Heart left ventricle (tissue), 16 donors: Measurements from ENCODE around the gene AP2S1. TPM values are rescaled to one million over a fixed set of nuclear protein-coding genes. Genes with fewer than 3 reads are reported as not detected.
"Not testable (repeated sequence)": the region's sequence is repeated elsewhere in the genome, so short reads cannot be mapped to it uniquely, and the experiment has no call there.

Experiments
- ATAC-seq, 4 donors: fragments of 200-7000 bp; cut with Tn5 transposase; one replicate each; pipeline ENCODE4 v1.9.1; 2020 to 2022; ENCODE audit warnings: moderate library complexity in 4 of 4, mild to moderate bottlenecking in 3 of 4, moderate number of reproducible peaks in 1 of 4
- DNase-seq, 5 donors: peaks; one replicate each; pipeline ENCODE4 v3.0.0-alpha.2; 2020
- H3K27ac ChIP-seq, 12 donors: fragments of 200-600 bp; sonication (generic) in 4 of 12; one replicate each; pipeline versions ENCODE4 v1.5.0 to v1.8.0; 2016 to 2022; ENCODE audit warnings: mild to moderate bottlenecking in 2 of 12
- H3K27me3 ChIP-seq, 9 donors: fragments of 200-600 bp; sonication (generic) in 2 of 9; one replicate each; pipeline versions ENCODE4 v1.5.1 to v1.8.0; 2016 to 2022; ENCODE audit warnings: mild to moderate bottlenecking in 3 of 9
- H3K36me3 ChIP-seq, 9 donors: fragments of 200-600 bp; sonication (generic) in 2 of 9; one replicate each; pipeline versions ENCODE4 v1.5.0 to v1.8.0; 2018 to 2022; ENCODE audit warnings: mild to moderate bottlenecking in 2 of 9
- H3K4me1 ChIP-seq, 12 donors: fragments of 200-600 bp; sonication (generic) in 4 of 12; one replicate each; pipeline versions ENCODE4 v1.5.0 to v1.8.0; 2016 to 2022; ENCODE audit warnings: mild to moderate bottlenecking in 3 of 12
- H3K4me3 ChIP-seq, 12 donors: fragments of 200-600 bp; sonication (generic) in 4 of 12; one replicate each; pipeline versions ENCODE4 v1.5.0 to v1.8.0; 2017 to 2022; ENCODE audit warnings: mild to moderate bottlenecking in 9 of 12, moderate library complexity in 4 of 12
- H3K9me3 ChIP-seq, 12 donors: fragments of 200-600 bp; sonication (generic) in 4 of 12; one replicate each; pipeline versions ENCODE4 v1.5.0 to v1.8.0; 2016 to 2022; ENCODE audit warnings: mild to moderate bottlenecking in 1 of 12
- CTCF ChIP-seq, 12 donors: fragments of 200-600 bp; sonication (generic) in 4 of 12; IDR thresholded peaks; one replicate each; pipeline versions ENCODE4 v1.5.0 to v1.8.0; 2018 to 2022; ENCODE audit warnings: antibody characterized with exemption in 12 of 12, mild to moderate bottlenecking in 5 of 12
- POLR2A ChIP-seq, 2 donors: fragments of 450-650 bp; IDR thresholded peaks; one replicate each; pipeline ENCODE4 v1.6.1; 2017; ENCODE audit warnings: antibody characterized with exemption in 2 of 2, mild to moderate bottlenecking in 2 of 2, moderate library complexity in 2 of 2
- WGBS, 4 donors: extraction: QIAGEN DNeasy Blood & Tissue Kit in 2 of 4; methylation state at CpG; one replicate each; pipeline versions ENCODE4 v1.1.5 to v1.1.7; 2013 to 2018; 5-methylcytosine and 5-hydroxymethylcytosine counted together
- intact Hi-C, 10 donors: fragments of 100-400 bp; cut with DNase I; formaldehyde crosslinking; loops; one replicate each; pipeline versions ENCODE4 v1.11.1 to v1.14.2; 2022
- polyA plus RNA-seq, 2 donors: library from polyadenylated mRNA; stranded (reverse); fragments of 200-250 nt; gene quantifications; one replicate each; pipeline ENCODE4 v1.2.3, GENCODE V29; 2013
- total RNA-seq, 9 donors: library from RNA; depleted of rRNA in 2 of 9; stranded (reverse); fragments of >200 nt in 2 of 9; fragmentation: NEBNext Ultra II Directional in 3 of 9; extraction: Animal tissue kit (Norgen Biotek cat#: 25700) in 3 of 9; gene quantifications; one replicate each; pipeline versions ENCODE4 v1.1.0 to v1.2.4, GENCODE V29; 2016 to 2023
- donor health status: ischemic (EF 13 %, LVEDD 7.1; RV severe dilation, severe dysfunction).
- donor health status: healthy with polysubstance abuse.
- donor health status: DM: no; HTN: yes; CAD: no.
- donor health status: DM: no; HTN: no; CAD: no.
- donor health status: ischemic (EF 25% LVEDD 6.9; RV normal size, moderate dysfunction).
- donor health status: ischemic (EF 25% LVEDD 5.7; RV mildly dilated, moderate dysfunction).
- donor health status: healthy.
- donor health status: DM: yes; HTN: yes; CAD: no.
- donor health status: ischemic (EF 35%, LVEDD 5.7; RV mildly dilated, moderate dysfunction).
- donor health status: nonischemic (EF 11% LVEDD 7.7; RV severe dilation, severe dysfunction).
- donor health status: DM: yes; HTN: yes; CAD: no.
- donor health status: PGD.
- donor health status: ischemic (EF 29% LVEDD 5.4; RV normal size, mild dysfunction).
- donor health status: nonischemic (EF 23%, LVEDD 6.1; RV moderate dilation, normal function).

Gene AP2S1
- total and polyA plus RNA-seq, 11 donors: 75.3 to 166 (median 84.9) TPM

DNA sequence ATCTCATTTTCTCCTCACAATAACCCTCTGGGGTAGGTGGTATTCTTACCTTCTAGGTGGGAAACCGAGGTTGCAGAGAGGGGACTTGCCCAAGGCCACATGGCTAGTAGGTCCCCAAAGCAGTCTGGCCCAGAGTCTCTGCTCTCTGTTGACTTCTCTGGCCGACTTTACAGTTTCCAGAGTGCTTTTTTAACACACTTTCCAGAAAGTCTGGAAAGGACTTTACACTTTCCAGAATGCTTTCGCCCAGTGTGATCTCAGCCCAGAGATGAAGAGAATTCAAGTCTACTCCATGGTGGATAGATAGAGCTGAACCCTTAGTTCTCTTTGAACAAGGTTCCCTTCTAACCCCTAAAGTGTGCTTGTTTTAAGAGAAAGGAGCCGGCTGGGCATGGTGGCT, 22.3 kb upstream of the AP2S1 start:
- DNase-seq: no peak
- no peak for TF ChIP-seq CTCF (IDR thresholded peaks at IDR 0.05)
- TF ChIP-seq POLR2A (IDR thresholded peaks at IDR 0.05): no peak
- WGBS, 4 donors: 79 to 90% (median 82%) methylated on average over 4 of the region's 4 CpGs

GRCh38 chr19:46871173-46871572, 20.5 kb upstream of the AP2S1 start:
- WGBS, 4 donors: 89 to 91% (median 90%) methylated on average over 5 of the region's 5 CpGs
- peaks cover 0 to 38% (median 18%) of the 10 kb centered on the region in 12 donors for H3K4me1 ChIP-seq
- DNase-seq, H3K27ac ChIP-seq, H3K27me3 ChIP-seq, intact Hi-C loops, H3K36me3 ChIP-seq, ATAC-seq, H3K4me3 ChIP-seq, H3K9me3 ChIP-seq: not testable (repeated sequence)

More for the DNA sequence above, 22.3 kb upstream of the AP2S1 start:
- Histone ChIP-seq H3K4me1 (peaks cover 0 to 20% (median 3%) of the 10 kb centered on the region in 12 donors), H3K36me3 (peaks cover 0 to 3% (median 0%) of the 10 kb centered on the region in 9 donors), H3K4me3 (no peak overlapping the region), H3K9me3 (no peaks in the 10 kb centered on the region), H3K27ac (no peak overlapping the region), H3K27me3 (no peaks in the 10 kb centered on the region)
- intact Hi-C loops: no loop called here
- ATAC-seq: no peak

DNA sequence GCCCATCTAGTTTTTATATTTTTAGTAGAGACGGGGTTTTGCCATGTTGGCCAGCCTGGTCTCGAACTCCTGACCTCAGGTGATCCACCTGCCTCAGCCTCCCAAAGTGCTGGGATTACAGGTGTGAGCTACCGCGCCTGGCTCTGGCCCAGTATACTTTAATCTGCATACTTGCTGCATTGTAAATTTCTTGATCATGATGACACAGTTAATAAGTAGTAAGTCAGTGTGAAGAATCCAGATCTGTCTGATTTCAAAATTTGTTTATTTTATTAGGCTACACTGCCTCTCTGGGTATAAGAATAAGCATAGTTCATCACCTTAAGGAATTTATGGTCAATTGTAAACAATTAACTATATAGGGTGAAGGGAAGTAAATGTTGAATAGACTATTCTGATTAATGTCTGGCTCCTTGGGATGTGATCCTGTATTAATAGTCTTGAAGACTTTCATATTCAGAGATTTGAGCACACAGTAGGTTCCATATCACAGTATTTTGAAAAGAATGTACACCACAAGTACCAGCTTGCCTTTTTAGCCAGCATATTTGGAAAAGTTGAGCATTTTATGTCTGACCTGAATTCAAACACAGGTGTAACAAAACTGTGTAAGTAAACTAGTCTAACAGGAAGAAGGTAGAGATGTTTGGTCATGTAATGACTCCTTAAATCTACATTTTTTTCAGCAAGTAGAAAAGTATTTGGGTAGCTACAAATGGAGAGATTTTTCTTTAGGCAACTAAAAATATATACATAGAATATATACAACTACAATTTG, 17.6 kb upstream of the AP2S1 start:
- H3K4me1 ChIP-seq: peaks cover 5 to 61% (median 41%) of the 10 kb centered on the region in 12 donors
- H3K27ac ChIP-seq: no peak overlapping the region
- H3K36me3 ChIP-seq: no peaks in the 10 kb centered on the region
- no peak overlapping the region for H3K4me3 ChIP-seq
- intact Hi-C loops: loop anchor here in 3 of 10 donors (5.0 to 10.0 kb wide), 4 partner anchors 34 to 237 kb away; no protein-coding TSS in a partner anchor
- ATAC-seq: no peak
- no peaks in the 10 kb centered on the region for H3K27me3 ChIP-seq
- no peaks in the 10 kb centered on the region for H3K9me3 ChIP-seq
- WGBS, 4 donors: 92 to 97% (median 95%) methylated on average over 4 of the region's 4 CpGs
- TF ChIP-seq CTCF (IDR thresholded peaks at IDR 0.05) (no peak), POLR2A (IDR thresholded peaks at IDR 0.05) (no peak)
- no peak for DNase-seq

DNA sequence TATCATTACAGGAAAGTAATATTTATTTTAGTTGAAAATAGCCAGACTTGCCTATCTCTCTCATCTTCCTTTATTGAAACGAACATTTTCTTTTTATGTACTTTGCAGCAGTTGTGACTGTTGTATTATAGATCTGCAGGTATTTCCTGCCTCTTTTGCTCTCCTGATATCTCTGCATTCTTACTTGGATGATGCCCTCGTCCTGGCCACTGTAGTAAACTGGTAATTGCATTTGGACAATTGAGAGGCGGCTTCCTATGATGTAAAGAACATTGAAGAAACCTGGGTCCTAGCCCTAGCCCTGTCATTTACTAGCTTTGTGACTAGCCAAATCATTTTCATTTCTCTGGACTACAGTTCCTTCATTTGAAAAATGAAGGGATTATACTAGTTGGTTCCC, 16.5 kb upstream of the AP2S1 start:
- Histone ChIP-seq H3K36me3 (no peaks in the 10 kb centered on the region), H3K27me3 (no peaks in the 10 kb centered on the region), H3K27ac (peak overlapping the region in 7 of 12 donors; percentile 12 to 62 (median 24)), H3K4me3 (no peak overlapping the region), H3K9me3 (no peaks in the 10 kb centered on the region), H3K4me1 (peaks cover 5 to 72% (median 50%) of the 10 kb centered on the region in 12 donors)
- ATAC-seq: no peak
- TF ChIP-seq POLR2A (IDR thresholded peaks at IDR 0.05) (no peak), CTCF (IDR thresholded peaks at IDR 0.05) (no peak)
- DNase-seq: no peak
- intact Hi-C loops: loop anchor here in 3 of 10 donors (5.0 to 10.0 kb wide), 4 partner anchors 35 to 238 kb away; no protein-coding TSS in a partner anchor
- WGBS, 4 donors: 38 to 43% (median 40%) methylated on average over 3 of the region's 3 CpGs
